GM21529 (cell line): ENCODE results near the gene OR1M1.
"Not testable (repeated sequence)": the region's sequence is repeated elsewhere in the genome, so short reads cannot be mapped to it uniquely, and the experiment has no call there.

Source experiments
- ATAC-seq: cut with Tn5 transposase; IDR thresholded peaks from one replicate; pipeline ENCODE4 v1.9.1; 2021; ENCODE audit not compliant: unreplicated experiment

The OR1M1 gene

GRCh38 chr19:9086761-9087160, at the start of gene OR1M1:
Gene OR1M1, plus strand, starts transcription at chr19:9087061. Its CDS starts 6,184 bp downstream, at chr19:9093245.
- no peak for ATAC-seq

GRCh38 chr19:9037400-9038062, 49.3 kb upstream of the OR1M1 start:
- ATAC-seq: no peak

GRCh38 chr19:9039728-9040127, 47.1 kb upstream of the OR1M1 start:
- ATAC-seq: no peak

DNA sequence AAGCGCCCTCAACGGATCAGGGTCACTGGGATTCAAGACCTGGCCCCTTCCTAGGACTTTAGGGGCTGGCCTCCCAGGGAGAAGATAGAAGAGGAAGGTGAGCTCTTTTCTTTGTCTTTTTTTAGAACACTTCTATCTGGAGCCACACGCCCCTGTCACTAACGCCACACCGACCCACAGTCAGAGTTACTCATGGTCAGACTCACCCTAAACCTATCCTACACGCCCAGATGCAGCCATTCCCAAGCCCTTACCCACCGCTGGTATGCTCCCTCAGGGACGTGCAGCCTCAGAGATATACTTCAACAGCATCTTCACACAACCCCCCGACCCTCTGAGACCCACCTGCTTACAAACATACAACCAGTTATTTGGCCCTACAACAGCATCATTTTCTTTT, 46.7 kb upstream of the OR1M1 start:
- ATAC-seq: no peak

DNA sequence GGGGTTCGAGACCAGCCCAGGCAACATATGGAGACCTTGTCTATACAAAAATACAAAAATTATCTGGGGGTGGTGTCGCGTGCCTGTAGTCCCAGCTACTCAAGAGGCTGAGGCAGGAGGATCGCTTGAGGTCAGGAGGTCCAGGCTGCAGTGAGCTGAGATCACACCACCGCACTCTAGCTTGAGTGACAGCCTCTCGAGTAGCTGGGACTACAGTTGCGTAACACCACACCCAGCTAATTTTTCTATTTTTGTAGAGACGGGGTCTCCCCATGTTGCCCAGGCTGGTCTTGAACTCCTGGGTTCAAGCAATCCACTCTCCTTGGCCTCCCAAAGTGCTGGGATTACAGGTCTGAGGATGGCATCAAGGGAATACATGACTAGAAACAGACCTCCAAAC, 45.8 kb upstream of the OR1M1 start:
- ATAC-seq: no peak

GRCh38 chr19:9043524-9043923, 43.3 kb upstream of the OR1M1 start:
- ATAC-seq: no peak

GRCh38 chr19:9044449-9044848, 42.4 kb upstream of the OR1M1 start:
- no peak for ATAC-seq

DNA sequence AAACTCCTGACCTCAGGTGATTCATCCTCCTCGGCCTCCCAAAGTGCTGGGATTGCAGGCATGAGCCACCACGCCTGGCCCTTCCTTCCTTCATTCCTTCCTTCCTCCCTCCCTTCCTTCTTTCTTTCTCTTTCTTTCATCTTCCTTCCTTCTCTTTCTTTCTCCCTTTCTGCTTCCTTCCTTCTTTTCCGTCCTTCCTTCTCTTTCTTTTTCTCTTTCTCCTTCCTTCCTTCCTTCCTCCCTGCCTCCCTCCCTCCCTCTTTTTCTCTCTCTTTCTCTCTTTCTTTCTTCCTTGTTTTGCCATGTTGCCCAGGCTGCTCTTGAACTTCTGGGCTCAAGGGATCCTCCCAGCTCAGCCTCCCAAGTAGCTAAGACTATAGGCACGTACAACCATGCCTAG, 40.2 kb upstream of the OR1M1 start:
- no peak for ATAC-seq

GRCh38 chr19:9052894-9053293, 34.0 kb upstream of the OR1M1 start:
- no peak for ATAC-seq

- not testable (repeated sequence) for ATAC-seq
Measured at GRCh38 chr19:9053674-9054073, 33.2 kb upstream of the OR1M1 start.

DNA sequence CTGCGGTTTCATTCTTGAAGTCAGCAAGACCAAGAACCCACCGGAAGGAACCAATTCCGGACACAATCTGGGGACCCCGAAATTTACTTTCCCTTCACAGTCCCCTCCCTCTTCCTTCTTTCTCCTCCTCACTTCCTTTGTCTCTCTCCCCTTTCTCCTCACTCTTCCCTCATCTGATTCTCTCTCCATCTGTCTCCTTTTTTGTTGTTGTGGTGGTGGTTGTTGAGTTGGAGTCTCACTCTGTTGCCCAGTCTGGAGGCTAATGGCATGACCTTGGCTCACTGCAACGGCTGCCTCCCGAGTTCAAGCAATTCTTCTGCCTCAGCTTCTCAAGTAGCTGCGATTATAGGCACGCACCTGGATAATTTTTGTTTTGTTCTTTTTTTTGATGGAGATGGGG, 32.7 kb upstream of the OR1M1 start:
- no peak for ATAC-seq

- ATAC-seq: no peak
Measured at GRCh38 chr19:9054765-9055164, 32.1 kb upstream of the OR1M1 start.

GRCh38 chr19:9056131-9056530, 30.7 kb upstream of the OR1M1 start:
- ATAC-seq: not testable (repeated sequence)

DNA sequence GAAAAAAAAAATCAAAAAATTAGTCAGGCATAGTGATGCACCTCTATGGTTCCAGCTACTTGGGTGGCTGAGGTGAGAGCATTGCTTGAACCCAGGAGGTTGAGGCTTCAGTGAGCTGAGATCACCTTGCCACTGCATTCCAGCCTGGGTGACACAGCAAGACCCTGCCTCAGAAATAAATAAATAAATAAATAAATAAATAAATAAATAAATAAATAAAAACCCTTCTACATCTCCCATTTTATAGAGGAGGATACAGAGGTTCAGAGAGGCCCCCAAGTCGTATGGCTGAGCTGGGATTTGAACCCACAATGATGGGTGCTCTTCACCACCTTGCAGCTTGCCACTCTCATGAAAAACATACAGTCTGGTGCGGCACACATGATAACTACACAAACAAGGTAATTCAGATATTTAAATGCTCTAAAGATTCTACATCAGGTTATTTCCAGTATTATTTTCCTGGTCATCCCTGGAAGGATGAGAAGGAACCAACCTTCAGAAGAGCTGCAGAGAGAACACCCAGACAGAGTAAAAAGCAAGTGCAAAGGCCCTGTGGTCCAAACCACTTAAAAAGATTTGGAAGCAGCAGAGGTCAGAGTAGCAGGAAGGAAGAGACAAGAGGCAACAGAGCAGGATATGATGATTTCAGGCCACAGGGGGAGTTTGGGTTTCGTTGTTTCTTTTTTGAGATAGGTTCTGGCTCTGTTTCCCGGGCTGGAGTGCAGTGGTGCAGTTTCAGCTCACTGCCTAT, 29.2 kb upstream of the OR1M1 start:
- ATAC-seq: no peak

DNA sequence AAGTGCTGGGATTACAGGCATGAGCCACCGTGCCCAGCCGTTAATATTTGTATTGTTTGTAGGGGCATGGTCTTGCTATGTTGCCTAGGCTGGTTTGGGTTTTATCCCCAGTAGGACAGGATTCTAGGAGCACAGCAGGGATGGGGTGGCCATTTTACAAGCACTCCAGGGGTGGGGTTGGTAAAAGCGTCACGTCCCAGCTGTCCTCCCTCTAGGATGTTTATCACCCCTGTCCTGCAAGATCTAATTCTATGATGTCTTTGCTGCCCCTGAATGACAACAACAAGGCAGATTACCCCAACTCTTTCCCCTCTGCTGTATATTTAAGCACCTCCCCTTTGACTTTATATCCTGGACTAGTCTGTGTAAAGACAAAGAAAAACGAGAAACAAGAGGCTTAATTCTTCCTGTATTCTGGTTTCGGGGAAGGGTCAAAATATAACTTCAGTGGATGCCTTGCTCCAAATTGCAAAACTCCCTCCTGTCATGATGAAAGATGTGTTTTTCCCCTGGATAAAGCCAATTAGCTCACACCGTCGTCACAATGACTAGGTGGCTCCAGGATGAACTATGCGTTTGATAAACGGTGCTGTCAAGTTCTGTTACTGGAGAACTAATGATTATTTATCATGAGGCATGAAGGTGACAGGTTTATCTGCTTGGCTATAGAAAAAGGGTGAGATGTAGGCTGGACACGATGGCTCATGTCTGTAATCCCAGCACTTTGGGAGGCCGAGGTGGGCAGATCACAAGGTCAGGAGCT, 27.8 kb upstream of the OR1M1 start:
- no peak for ATAC-seq

DNA sequence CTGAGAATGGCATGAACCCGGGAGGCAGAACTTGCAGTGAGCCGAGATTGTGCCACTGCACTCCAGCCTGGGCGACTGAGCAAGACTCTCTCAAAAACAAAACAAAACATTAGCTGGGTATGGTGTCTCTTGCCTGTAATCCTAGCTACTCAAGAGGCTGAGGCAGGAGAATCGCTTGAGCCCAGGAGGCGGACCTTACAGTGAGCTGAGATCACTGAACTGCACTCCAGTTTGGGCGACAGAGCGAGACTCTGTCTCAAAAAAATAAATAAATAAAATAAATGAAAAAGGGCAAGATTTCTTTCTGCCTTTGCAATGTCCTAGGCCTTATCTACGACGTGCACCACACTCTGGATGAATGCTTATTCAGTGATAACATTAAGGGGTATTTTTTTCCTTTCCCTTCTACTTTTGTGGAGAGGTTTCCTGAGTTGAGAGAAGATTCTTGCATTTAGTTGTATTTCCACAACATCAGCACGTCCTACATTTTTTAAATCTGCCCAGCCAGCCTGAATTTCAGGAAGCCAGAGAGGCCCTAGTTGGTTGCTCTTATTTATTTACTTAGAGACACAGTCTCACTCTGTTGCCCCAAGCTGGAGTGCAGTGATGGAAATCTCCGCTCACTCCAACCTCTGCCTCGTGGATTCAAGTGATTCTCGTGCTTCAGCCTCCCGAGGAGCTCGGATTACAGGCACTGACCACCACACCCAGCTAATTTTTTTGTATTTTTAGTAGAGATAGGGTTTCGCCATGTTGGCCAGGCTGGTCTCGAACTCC, 26.1 kb upstream of the OR1M1 start:
- no peak for ATAC-seq

DNA sequence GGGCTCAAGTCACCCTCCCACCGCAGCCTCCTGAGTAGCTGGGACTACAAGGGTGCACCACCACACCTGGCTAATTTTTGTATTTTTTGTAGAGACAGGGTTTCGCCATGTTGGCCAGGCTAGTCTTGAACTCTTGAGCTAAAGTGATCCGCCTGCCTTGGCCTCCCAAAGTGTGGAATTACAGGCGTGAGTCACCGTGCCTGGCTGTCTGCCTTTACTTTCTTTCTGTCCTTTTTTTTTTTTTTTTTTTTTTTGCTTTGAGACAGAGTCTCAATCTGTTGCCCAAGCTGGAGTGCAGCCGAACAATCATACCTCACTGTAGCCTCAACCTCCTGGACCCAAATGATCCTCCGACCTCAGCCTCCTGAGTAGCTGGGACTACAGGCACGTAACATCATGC, 25.0 kb upstream of the OR1M1 start:
- no peak for ATAC-seq

GRCh38 chr19:9065457-9066014, 21.3 kb upstream of the OR1M1 start:
- no peak for ATAC-seq

GRCh38 chr19:9070066-9070465, 16.8 kb upstream of the OR1M1 start:
- ATAC-seq: no peak

GRCh38 chr19:9071720-9072119, 15.1 kb upstream of the OR1M1 start:
- ATAC-seq: not testable (repeated sequence)

DNA sequence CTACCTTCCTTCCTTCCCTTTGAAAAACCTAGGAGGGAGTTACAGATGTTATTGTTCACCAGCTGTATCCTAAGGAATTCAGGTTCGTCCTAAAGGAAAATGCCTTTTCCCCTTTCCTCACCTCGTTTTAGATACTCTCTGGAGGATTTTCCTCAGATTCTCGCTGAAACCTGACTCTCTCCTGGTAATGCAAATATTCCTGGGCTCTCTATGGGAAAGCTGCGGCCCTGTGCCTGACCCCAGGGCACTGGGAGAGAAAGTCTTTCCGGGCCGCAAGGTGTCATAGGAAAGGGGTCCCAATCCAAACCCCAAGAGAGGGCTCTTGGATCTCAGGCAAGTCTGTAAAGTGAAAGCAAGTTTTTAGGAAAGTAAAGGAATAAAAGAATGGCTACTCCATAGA, 13.1 kb upstream of the OR1M1 start:
- ATAC-seq: no peak
